Trophoblast cell (in vitro differentiated cells and primary cell): ENCODE results near the gene IFRD2.

ENCODE experiments used
- DNase-seq, 2 donors: peaks; one replicate each; pipeline ENCODE4 v3.0.0-alpha.2; 2016
- H2AFZ ChIP-seq: 2 replicates; pipeline ENCODE4 v1.6.1; 2013; ENCODE audit warnings: low read length, moderate library complexity, mild to moderate bottlenecking; ENCODE audit not compliant: insufficient read depth, poor library complexity
- H2AK5ac ChIP-seq: 2 replicates; pipeline ENCODE4 v1.6.1; 2013; ENCODE audit warnings: mild to moderate bottlenecking, low read length
- H2BK120ac ChIP-seq: 2 replicates; pipeline ENCODE4 v1.6.1; 2013; ENCODE audit warnings: low read length, mild to moderate bottlenecking, moderate library complexity; ENCODE audit not compliant: insufficient read depth, poor library complexity
- H2BK12ac ChIP-seq: 2 replicates; pipeline ENCODE4 v1.6.1; 2013; ENCODE audit warnings: mild to moderate bottlenecking, low read length, moderate library complexity
- H2BK5ac ChIP-seq: 2 replicates; pipeline ENCODE4 v1.6.1; 2013; ENCODE audit warnings: low read length, low read depth, moderate library complexity, mild to moderate bottlenecking; ENCODE audit not compliant: poor library complexity
- H3K14ac ChIP-seq: 2 replicates; pipeline ENCODE4 v1.6.1; 2013; ENCODE audit warnings: mild to moderate bottlenecking, low read length
- H3K18ac ChIP-seq: 2 replicates; pipeline ENCODE4 v1.6.1; 2013; ENCODE audit warnings: mild to moderate bottlenecking, low read length
- H3K23ac ChIP-seq: 2 replicates; pipeline ENCODE4 v1.6.1; 2013; ENCODE audit warnings: low read length
- H3K27ac ChIP-seq: 2 replicates; pipeline ENCODE4 v1.5.1; 2013; ENCODE audit warnings: low read depth, mild to moderate bottlenecking, inconsistent platforms, low read length, moderate library complexity
- H3K27me3 ChIP-seq: 2 replicates; pipeline ENCODE4 v1.6.1; 2013; ENCODE audit warnings: inconsistent platforms, mild to moderate bottlenecking, low read length, moderate library complexity; ENCODE audit not compliant: insufficient read depth
- H3K36me3 ChIP-seq, 2 experiments: 1 replicate in 1 of 2; 2 replicates in 1 of 2; pipeline ENCODE4 v1.6.1; 2013; ENCODE audit warnings: low read length in 2 of 2, mild to moderate bottlenecking in 2 of 2, moderate library complexity in 1 of 2; ENCODE audit not compliant: insufficient read depth in 2 of 2, control insufficient read depth in 1 of 2
- H3K4ac ChIP-seq: 2 replicates; pipeline ENCODE4 v1.6.1; 2013; ENCODE audit warnings: low read depth, mild to moderate bottlenecking, low read length, moderate library complexity
- H3K4me1 ChIP-seq, 2 experiments: 1 replicate in 1 of 2; 2 replicates in 1 of 2; pipeline ENCODE4 v1.6.1; 2013; ENCODE audit warnings: low read length in 2 of 2, mild to moderate bottlenecking in 2 of 2, moderate library complexity in 1 of 2; ENCODE audit not compliant: insufficient read depth in 2 of 2, control insufficient read depth in 1 of 2
- H3K4me2 ChIP-seq: 2 replicates; pipeline ENCODE4 v1.6.1; 2013; ENCODE audit warnings: inconsistent platforms, mild to moderate bottlenecking, low read length, moderate library complexity
- H3K4me3 ChIP-seq: 2 replicates; pipeline ENCODE4 v1.5.1; 2013; ENCODE audit warnings: mild to moderate bottlenecking, low read depth, low read length, inconsistent platforms
- H3K79me1 ChIP-seq: one replicate; pipeline ENCODE4 v1.6.1; 2013; ENCODE audit warnings: low read length
- H3K79me2 ChIP-seq: 2 replicates; pipeline ENCODE4 v1.6.1; 2013; ENCODE audit warnings: low read length, mild to moderate bottlenecking; ENCODE audit not compliant: control insufficient read depth, insufficient read depth, poor library complexity
- H3K9ac ChIP-seq: 2 replicates; pipeline ENCODE4 v1.6.1; 2013; ENCODE audit warnings: mild to moderate bottlenecking, low read length
- H3K9me3 ChIP-seq: 2 replicates; pipeline ENCODE4 v1.6.1; 2013; ENCODE audit warnings: low read depth, mild to moderate bottlenecking, control low read depth, inconsistent platforms, low read length; ENCODE audit not compliant: insufficient read depth
- H4K12ac ChIP-seq: 2 replicates; pipeline ENCODE4 v1.6.1; 2013; ENCODE audit warnings: low read depth, mild to moderate bottlenecking, low read length, moderate library complexity
- H4K8ac ChIP-seq: 2 replicates; pipeline ENCODE4 v1.6.1; 2013; ENCODE audit warnings: low read depth, mild to moderate bottlenecking, low read length, moderate library complexity
- H4K91ac ChIP-seq: one replicate; pipeline ENCODE4 v1.6.1; 2013; ENCODE audit warnings: low read depth, mild to moderate bottlenecking, low read length, moderate library complexity
- WGBS: extraction: QIAGEN DNeasy Blood & Tissue Kit; methylation state at CpG from one replicate; pipeline ENCODE4 v1.1.7; 2013; ENCODE audit warnings: missing lambda C conversion rate; ENCODE audit not compliant: insufficient read length, insufficient coverage; ENCODE audit errors: extremely low coverage; 5-methylcytosine and 5-hydroxymethylcytosine counted together

IFRD2 gene

DNA sequence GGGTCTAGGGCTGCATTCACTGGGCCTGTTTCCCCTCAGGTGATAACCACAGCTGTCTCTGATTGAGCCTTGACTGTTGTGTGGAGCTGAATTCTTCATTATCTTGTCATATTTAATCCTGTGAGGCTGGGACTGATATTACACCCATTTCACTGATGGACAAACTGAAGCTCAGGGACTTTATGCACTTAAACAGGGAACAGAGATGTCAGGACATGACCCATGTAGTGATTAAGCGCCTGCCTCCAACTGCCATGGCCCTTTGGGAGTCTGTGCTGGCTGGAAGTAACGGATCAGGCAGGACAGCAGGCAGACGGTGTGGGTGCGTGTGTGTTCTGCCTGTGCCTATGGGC lies 48.7 kb downstream of the IFRD2 start:
- H4K8ac ChIP-seq, result no peak overlapping the region
- H3K79me1 ChIP-seq, result peaks cover 12% of the 10 kb centered on the region
- no peak overlapping the region for H2AK5ac ChIP-seq
- H2AFZ ChIP-seq, result no peak overlapping the region
- no peak overlapping the region for H3K4me3 ChIP-seq
- DNase-seq, result no peak
- no peak overlapping the region for H3K4me2 ChIP-seq
- H2BK12ac ChIP-seq, result no peak overlapping the region
- H3K79me2 ChIP-seq, result peaks cover 12% of the 10 kb centered on the region
- H3K27me3 ChIP-seq, result no peaks in the 10 kb centered on the region
- no peak overlapping the region for H3K23ac ChIP-seq
- no peaks in the 10 kb centered on the region for H3K9me3 ChIP-seq
- H3K9ac ChIP-seq, result no peak overlapping the region
- WGBS, result no CpG with 5 or more reads among the region's 4 CpGs
- no peak overlapping the region for H3K18ac ChIP-seq
- H4K91ac ChIP-seq, result peak overlapping the region; percentile 41
- H2BK120ac ChIP-seq, result no peak overlapping the region
- H4K12ac ChIP-seq, result no peak overlapping the region
- H3K36me3 ChIP-seq, result peaks cover 16 to 18% of the 10 kb centered on the region in 2 experiments
- peaks cover 39 to 50% of the 10 kb centered on the region in 2 experiments for H3K4me1 ChIP-seq
- H3K27ac ChIP-seq, result peak overlapping the region; percentile 41
- peak overlapping the region; percentile 14 for H2BK5ac ChIP-seq
- H3K4ac ChIP-seq, result peak overlapping the region; percentile 36
- H3K14ac ChIP-seq, result no peak overlapping the region

DNA sequence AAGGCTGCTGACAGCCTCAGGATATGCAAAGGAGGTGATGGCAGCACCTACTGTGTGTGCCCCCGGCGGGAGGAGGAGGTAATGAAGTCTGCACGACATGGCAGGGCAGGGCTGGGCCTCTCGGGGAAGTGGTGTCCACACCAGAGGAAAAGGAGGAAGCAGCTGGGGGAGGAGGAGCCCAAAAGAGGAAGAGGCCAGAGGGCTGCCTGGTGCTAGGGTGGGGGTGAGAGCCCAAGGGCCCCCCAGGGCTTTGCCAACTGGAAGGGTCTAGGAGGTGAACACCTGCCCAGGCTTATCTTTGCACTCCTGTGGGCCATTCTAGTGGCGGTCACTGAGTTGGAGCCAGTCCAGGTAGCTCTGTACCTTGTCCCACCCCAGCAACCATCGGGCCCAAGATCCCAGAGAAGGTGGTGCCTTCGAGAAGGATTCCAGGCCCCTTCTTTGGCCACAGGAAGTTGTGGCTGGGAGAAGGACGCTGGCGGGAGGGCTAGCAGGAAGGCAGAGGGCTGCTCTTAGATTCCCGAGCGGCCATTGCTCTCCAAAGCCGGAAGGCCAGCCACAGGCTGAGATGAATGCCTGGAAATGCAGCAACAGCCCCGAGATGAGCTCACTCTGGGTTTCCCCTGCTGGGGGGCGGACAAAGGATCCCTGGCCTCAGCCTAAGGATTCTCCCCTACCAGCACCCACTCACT lies 49.2 kb downstream of the IFRD2 start:
- Histone ChIP-seq H3K14ac (no peak overlapping the region), H3K4me2 (no peak overlapping the region), H2AFZ (no peak overlapping the region), H3K4ac (peak overlapping the region; percentile 36), H3K27me3 (no peaks in the 10 kb centered on the region), H4K12ac (no peak overlapping the region), H3K36me3 (peaks cover 16 to 21% of the 10 kb centered on the region in 2 experiments), H4K91ac (peak overlapping the region; percentile 41), H2AK5ac (peak overlapping the region; percentile 14), H2BK120ac (no peak overlapping the region), H3K4me3 (peak overlapping the region; percentile 21), H3K23ac (no peak overlapping the region), H3K18ac (peak overlapping the region; percentile 39), H2BK12ac (no peak overlapping the region), H3K27ac (peak overlapping the region; percentile 41), H3K79me2 (peaks cover 12% of the 10 kb centered on the region), H3K4me1 (peaks cover 39 to 48% of the 10 kb centered on the region in 2 experiments), H2BK5ac (peak overlapping the region; percentile 14), H3K9ac (no peak overlapping the region), H3K79me1 (peaks cover 12% of the 10 kb centered on the region), H3K9me3 (no peaks in the 10 kb centered on the region), H4K8ac (peak overlapping the region; percentile 14)
- DNase-seq, result peak; percentile 65 to 77
- no CpG with 5 or more reads among the region's 14 CpGs for WGBS

DNA sequence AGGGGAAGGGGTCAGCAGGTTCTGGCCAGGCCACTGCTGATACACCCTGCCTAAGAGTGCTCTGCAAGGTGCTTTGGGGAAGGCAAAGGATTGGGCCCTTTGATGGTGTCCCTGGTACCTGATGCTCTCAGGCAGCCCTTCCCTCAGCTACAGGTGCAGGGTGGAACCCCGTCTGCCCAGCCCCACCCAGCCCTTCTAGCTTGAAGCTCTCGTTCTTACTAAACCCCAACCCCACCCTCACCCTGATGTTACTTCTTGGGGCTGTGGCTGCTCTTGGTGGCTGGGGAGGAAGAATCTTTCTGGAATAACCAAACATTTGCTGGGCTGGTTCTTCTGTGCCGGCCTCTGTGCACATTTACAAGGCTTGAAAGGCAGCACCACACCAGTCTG lies 49.9 kb downstream of the IFRD2 start:
- no peak for DNase-seq
- no peak overlapping the region for H2BK12ac ChIP-seq
- H2AK5ac ChIP-seq, result no peak overlapping the region
- no peak overlapping the region for H2BK5ac ChIP-seq
- no peak overlapping the region for H2BK120ac ChIP-seq
- peaks cover 14 to 18% of the 10 kb centered on the region in 2 experiments for H3K36me3 ChIP-seq
- H3K27ac ChIP-seq, result no peak overlapping the region
- peaks cover 16% of the 10 kb centered on the region for H3K79me2 ChIP-seq
- no peak overlapping the region for H3K23ac ChIP-seq
- no CpG with 5 or more reads among the region's 3 CpGs for WGBS
- H3K14ac ChIP-seq, result no peak overlapping the region
- H4K12ac ChIP-seq, result no peak overlapping the region
- H3K18ac ChIP-seq, result no peak overlapping the region
- H3K4me3 ChIP-seq, result no peak overlapping the region
- H3K4ac ChIP-seq, result no peak overlapping the region
- no peak overlapping the region for H3K9ac ChIP-seq
- peaks cover 15% of the 10 kb centered on the region for H3K79me1 ChIP-seq
- peak overlapping the region; percentile 37 for H4K91ac ChIP-seq
- H3K9me3 ChIP-seq, result no peaks in the 10 kb centered on the region
- H2AFZ ChIP-seq, result no peak overlapping the region
- no peaks in the 10 kb centered on the region for H3K27me3 ChIP-seq
- H3K4me1 ChIP-seq, result peaks cover 44 to 52% of the 10 kb centered on the region in 2 experiments
- no peak overlapping the region for H4K8ac ChIP-seq
- H3K4me2 ChIP-seq, result no peak overlapping the region

DNA sequence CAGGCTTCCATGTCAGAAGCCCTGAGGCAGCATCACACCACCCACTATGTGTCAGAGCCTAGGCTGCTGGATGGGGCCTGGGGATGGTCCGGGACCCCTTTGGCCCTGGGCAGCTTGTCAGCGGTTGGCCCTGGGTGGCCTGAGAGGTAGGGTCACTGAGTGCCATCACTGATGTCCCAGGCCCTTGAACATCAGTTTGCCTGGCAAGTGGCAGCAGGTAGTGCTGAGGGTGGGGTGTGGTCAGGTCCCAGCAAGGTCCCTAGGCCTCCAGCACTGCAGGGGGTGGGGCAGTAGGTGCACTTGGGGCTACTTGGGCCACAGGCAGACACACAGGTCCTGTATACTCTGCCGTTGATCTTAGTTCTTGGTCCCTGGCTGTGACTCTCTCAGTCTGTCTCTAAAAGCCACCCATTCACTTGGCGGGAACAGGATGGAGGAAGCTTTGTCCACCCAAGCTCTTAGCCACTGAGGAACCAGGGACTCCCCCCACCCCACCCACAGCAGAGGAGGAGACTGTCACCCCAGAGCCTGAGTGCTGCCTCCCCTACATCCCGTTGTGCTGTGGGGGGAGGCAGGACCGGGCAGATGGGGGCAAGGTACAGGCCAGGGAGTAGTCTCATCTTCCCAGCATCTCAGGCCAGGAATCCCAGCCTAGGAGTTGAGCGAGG lies 50.4 kb downstream of the IFRD2 start:
- WGBS, result no CpG with 5 or more reads among the region's 7 CpGs
- Histone ChIP-seq H4K12ac (no peak overlapping the region), H3K79me1 (peaks cover 16% of the 10 kb centered on the region), H3K27ac (no peak overlapping the region), H2AK5ac (no peak overlapping the region), H3K23ac (no peak overlapping the region), H3K4me3 (no peak overlapping the region), H3K4me2 (no peak overlapping the region), H2BK12ac (no peak overlapping the region), H4K91ac (no peak overlapping the region), H2AFZ (no peak overlapping the region), H3K36me3 (peaks cover 13 to 17% of the 10 kb centered on the region in 2 experiments), H3K27me3 (no peaks in the 10 kb centered on the region), H3K4ac (peak overlapping the region; percentile 3), H3K9me3 (no peaks in the 10 kb centered on the region), H3K18ac (no peak overlapping the region), H2BK120ac (no peak overlapping the region), H3K79me2 (peaks cover 21% of the 10 kb centered on the region), H4K8ac (no peak overlapping the region), H3K14ac (no peak overlapping the region), H2BK5ac (no peak overlapping the region), H3K4me1 (peaks cover 48 to 53% of the 10 kb centered on the region in 2 experiments), H3K9ac (no peak overlapping the region)
- no peak for DNase-seq
